HepG2 (cell line): ENCODE data around the gene SNRNP25. TPM values are rescaled to one million over a fixed set of nuclear protein-coding genes. Genes with fewer than 3 reads are reported as not detected.
A peak's percentile ranks its signal among the peaks of the same experiment; 100 is the strongest.

Source experiments
- ATAC-seq: fragments of 200-7000 bp; cut with Tn5 transposase; 3 replicates; pipeline ENCODE4 v1.9.1; 2020; ENCODE audit warnings: mild to moderate bottlenecking, moderate library complexity
- BruUV-seq: library from RNA; stranded (reverse); fragments of 400-500 nt; replicated peaks from 2 replicates; lab custom pipeline; 2021; lab: Mats Ljungman, UMichigan
- CTCF ChIA-PET: fragments of 300-600 bp; formaldehyde crosslinking; extraction: SDS; loops from one replicate; lab custom pipeline; 2021; ENCODE audit warnings: low total read pairs, inconsistent platforms, low intra/inter-chr PET ratio; lab: Yijun Ruan, JAX
- POLR2A ChIA-PET: fragments of 350-600 bp; sonication (Branson Sonifier 250); formaldehyde crosslinking; loops from one replicate; lab custom pipeline; 2020; ENCODE audit warnings: antibody characterized with exemption, inconsistent platforms; lab: Yijun Ruan, JAX
- DNase-seq: peaks from one replicate; pipeline ENCODE4 v3.0.0-alpha.2; 2015; ENCODE audit warnings: low spot score
- FAIRE-seq: peaks from 3 replicates; lab custom pipeline; 2011; peaks lifted over from hg19 to GRCh38; lab: Jason Lieb, UNC
- H2AFZ ChIP-seq: one replicate; pipeline ENCODE4 v1.6.1; 2011; ENCODE audit warnings: low read length, inconsistent platforms
- H3K27ac ChIP-seq: fragments of 300-600 bp; 3 replicates; pipeline ENCODE4 v1.8.0; 2011; ENCODE audit warnings: mixed run types, mild to moderate bottlenecking, mixed read lengths, low read length, inconsistent platforms; ENCODE audit not compliant: insufficient read depth; ENCODE audit errors: extremely low read length
- H3K27me3 ChIP-seq, 2 experiments: fragments of 200-600 bp in 1 of 2; 2 replicates in 1 of 2; 3 replicates in 1 of 2; pipeline versions ENCODE4 v1.6.0 to v1.8.0; 2011; ENCODE audit warnings: low read length in 2 of 2, mild to moderate bottlenecking in 2 of 2, moderate library complexity in 2 of 2, inconsistent platforms in 1 of 2; ENCODE audit not compliant: insufficient read depth in 2 of 2, control insufficient read depth in 1 of 2
- H3K36me3 ChIP-seq, 2 experiments: fragments of 200-600 bp in 1 of 2; replicated peaks in 1 of 2; 2 replicates in 1 of 2; 3 replicates in 1 of 2; pipeline versions ENCODE4 v1.5.1 to v1.8.0; 2011; ENCODE audit warnings: low read length in 2 of 2, inconsistent platforms in 1 of 2; ENCODE audit not compliant: insufficient read depth in 2 of 2, control insufficient read depth in 1 of 2
- H3K4me1 ChIP-seq: 2 replicates; pipeline ENCODE4 v1.5.1; 2012; ENCODE audit warnings: low read length, inconsistent platforms; ENCODE audit not compliant: insufficient read depth
- H3K4me2 ChIP-seq: 2 replicates; pipeline ENCODE4 v1.6.0; 2011; ENCODE audit warnings: low read depth, low read length, inconsistent platforms
- H3K4me3 ChIP-seq, 3 experiments: fragments of 200-600 bp in 1 of 3; sonication (generic), shearing (Covaris generic) in 1 of 3; replicated peaks in 1 of 3; 2 replicates each; pipeline ENCODE4 v1.5.1; 2011 to 2016; ENCODE audit warnings: low read length in 3 of 3, inconsistent platforms in 2 of 3, low read depth in 2 of 3, mild to moderate bottlenecking in 2 of 3, control low read depth in 1 of 3, mixed read lengths in 1 of 3; ENCODE audit not compliant: insufficient read depth in 1 of 3
- H3K79me2 ChIP-seq: one replicate; pipeline ENCODE4 v1.6.1; 2011; ENCODE audit warnings: low read length, inconsistent platforms; ENCODE audit not compliant: insufficient read depth
- H3K9ac ChIP-seq: 2 replicates; pipeline ENCODE4 v1.6.0; 2011; ENCODE audit warnings: mild to moderate bottlenecking, low read depth, low read length, inconsistent platforms; ENCODE audit not compliant: insufficient read depth
- H3K9me3 ChIP-seq: 2 replicates; pipeline ENCODE4 v1.5.1; 2012; ENCODE audit warnings: mild to moderate bottlenecking, low read length
- H4K20me1 ChIP-seq: 2 replicates; pipeline ENCODE4 v1.6.0; 2011; ENCODE audit warnings: inconsistent platforms, mild to moderate bottlenecking, low read length, moderate library complexity; ENCODE audit not compliant: insufficient read depth
- ADNP ChIP-seq: sonication (generic); formaldehyde crosslinking; IDR thresholded peaks from 2 replicates; pipeline ENCODE4 v1.4.0; 2020; ENCODE audit warnings: missing genetic modification reagents
- AGO2 ChIP-seq: fragments of 200-400 bp; formaldehyde crosslinking; optimal IDR thresholded peaks from 2 replicates; pipeline ENCODE3; 2017; ENCODE audit warnings: mild to moderate bottlenecking, low read depth, low read length, moderate library complexity
- DNMT3B ChIP-seq: conservative IDR thresholded peaks from 2 replicates; pipeline ENCODE4 v1.6.1; 2016; ENCODE audit warnings: missing biosample characterization, control low read depth
- FOXP1 ChIP-seq, 2 experiments: fragments of 450-650 bp in 1 of 2; IDR thresholded peaks; 2 replicates each; pipeline ENCODE4 v1.6.1; 2017 to 2018; ENCODE audit warnings: antibody characterized with exemption in 1 of 2
- NONO ChIP-seq, 2 experiments: fragments of 450-650 bp in 1 of 2; sonication (generic) in 1 of 2; formaldehyde crosslinking in 1 of 2; IDR thresholded peaks in 1 of 2; conservative IDR thresholded peaks in 1 of 2; 2 replicates each; pipeline versions ENCODE4 v1.6.1 to v1.8.0; 2017 to 2022; ENCODE audit warnings: mild to moderate bottlenecking in 1 of 2, missing genetic modification reagents in 1 of 2, moderate library complexity in 1 of 2
- POLR2G ChIP-seq: fragments of 200-400 bp; formaldehyde crosslinking; IDR thresholded peaks from 2 replicates; pipeline ENCODE4 v1.6.1; 2018; ENCODE audit warnings: mild to moderate bottlenecking, low read depth, low read length, moderate library complexity
- RBFOX2 ChIP-seq: fragments of 200-400 bp; formaldehyde crosslinking; IDR thresholded peaks from 2 replicates; pipeline ENCODE4 v1.6.1; 2017; ENCODE audit warnings: low read depth, mild to moderate bottlenecking, low read length
- ZNF546 ChIP-seq: sonication (generic); formaldehyde crosslinking; conservative IDR thresholded peaks from 2 replicates; pipeline ENCODE4 v1.8.1; 2023; ENCODE audit warnings: mild to moderate bottlenecking, missing genetic modification reagents
- WGBS: methylation state at CpG from one replicate; pipeline ENCODE4 v1.1.6; 2017; ENCODE audit warnings: low lambda C conversion rate; 5-methylcytosine and 5-hydroxymethylcytosine counted together
- in situ Hi-C: cut with HindIII; loops from 2 replicates; pipeline ENCODE4 v1.10.0; 2017; ENCODE audit warnings: low pct_unique_long_range_greater_than_20kb; ENCODE audit not compliant: extremely low pct_ligation_motif_present
- intact Hi-C: fragments of 100-400 bp; cut with micrococcal nuclease; formaldehyde crosslinking; loops from one replicate; pipeline ENCODE4 v1.10.0; 2022; ENCODE audit not compliant: unreplicated experiment
- polyA plus RNA-seq, 8 experiments: library from polyadenylated mRNA; depleted of rRNA in 3 of 8; stranded (reverse) in 7 of 8; unstranded in 1 of 8; fragments of >200 nt; fragmentation: Illumina TruSeq in 4 of 8; extraction: Trizol in 4 of 8; gene quantifications; 2 replicates each; pipeline versions ENCODE4 v1.2.1 to v1.2.3, GENCODE V29; 2011 to 2016; ENCODE audit warnings: low read depth in 4 of 8, missing spikeins in 1 of 8, mixed read lengths in 1 of 8; ENCODE audit not compliant: insufficient read depth in 1 of 8
- total RNA-seq, 5 experiments: library from RNA; depleted of rRNA; stranded (reverse); fragments of >200 nt; fragmentation: Illumina TruSeq; extraction: Trizol; gene quantifications; 2 replicates each; pipeline ENCODE4 v1.2.3, GENCODE V29; 2016; ENCODE audit warnings: low read depth in 1 of 5
- TF ChIP-seq, protein P1 (sequence below): IDR thresholded peaks from 2 replicates; pipeline ENCODE4 v1.6.1; 2016

The SNRNP25 gene
- total and polyA plus RNA-seq, 2 of the 13 experiments (the other 11 are each of a cell fraction or from before 2014, with no cell fraction given), result 34.1 to 97.4 TPM

DNA sequence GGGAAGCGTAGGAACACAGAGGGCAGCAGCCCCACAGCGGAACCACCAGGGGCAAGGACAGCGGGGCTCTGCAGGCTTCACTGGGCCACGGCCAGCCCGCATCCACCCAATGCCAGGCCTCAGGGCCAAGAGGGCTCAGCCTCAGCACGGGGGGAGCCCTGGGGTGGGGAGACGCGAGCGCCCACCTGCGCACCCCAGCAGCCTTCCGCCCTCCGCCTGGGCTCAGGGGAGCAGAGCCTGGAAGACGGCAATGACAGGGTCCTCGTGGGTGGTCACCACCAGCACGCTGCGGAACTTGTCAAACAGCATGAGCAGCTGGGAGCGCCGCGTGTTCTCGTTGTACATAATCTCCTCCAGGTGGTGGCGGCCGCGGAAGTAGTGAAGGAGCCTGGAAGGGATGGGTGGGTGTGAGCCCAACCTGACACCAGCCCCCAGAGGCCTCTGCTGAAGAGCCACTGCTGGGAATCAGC is 32.9 kb downstream of the SNRNP25 start:
- Histone ChIP-seq H4K20me1 (no peaks in the 10 kb centered on the region), H3K79me2 (no peaks in the 10 kb centered on the region), H3K9ac (no peak overlapping the region), H3K4me3 (no peak overlapping the region), H3K4me1 (no peaks in the 10 kb centered on the region), H3K4me2 (no peak overlapping the region), H3K27me3 (no peaks in the 10 kb centered on the region), H2AFZ (no peak overlapping the region), H3K36me3 (peaks cover 18 to 29% of the 10 kb centered on the region in 2 experiments; a peak in 4 of 5 replicates), H3K9me3 (no peaks in the 10 kb centered on the region), H3K27ac (no peak overlapping the region)
- FAIRE-seq (no peak), ATAC-seq (no peak), DNase-seq (no peak)
- 98% methylated on average over 11 of the region's 23 CpGs for WGBS
- BruUV-seq, result no TSS peak
- POLR2A ChIA-PET, result no interaction called here
- intact Hi-C loops, result no loop called here
- CTCF ChIA-PET, result no interaction called here
- TF ChIP-seq AGO2 (peak; percentile 74), ADNP (CRISPR knock-in tag) (no peak), POLR2G (peak; percentile 12; the same call in 1 of the 2 replicates), NONO (IDR thresholded peaks at IDR 0.05) (no peak), NONO (CRISPR knock-in tag; conservative IDR thresholded peaks at IDR 0.05) (no peak), FOXP1 (IDR thresholded peaks at IDR 0.05) (no peak), FOXP1 (CRISPR knock-in tag; IDR thresholded peaks at IDR 0.05) (no peak), RBFOX2 (peak; percentile 73), DNMT3B (CRISPR knock-in tag) (no peak), ZNF546 (no peak)
- TF ChIP-seq, protein P1, sequence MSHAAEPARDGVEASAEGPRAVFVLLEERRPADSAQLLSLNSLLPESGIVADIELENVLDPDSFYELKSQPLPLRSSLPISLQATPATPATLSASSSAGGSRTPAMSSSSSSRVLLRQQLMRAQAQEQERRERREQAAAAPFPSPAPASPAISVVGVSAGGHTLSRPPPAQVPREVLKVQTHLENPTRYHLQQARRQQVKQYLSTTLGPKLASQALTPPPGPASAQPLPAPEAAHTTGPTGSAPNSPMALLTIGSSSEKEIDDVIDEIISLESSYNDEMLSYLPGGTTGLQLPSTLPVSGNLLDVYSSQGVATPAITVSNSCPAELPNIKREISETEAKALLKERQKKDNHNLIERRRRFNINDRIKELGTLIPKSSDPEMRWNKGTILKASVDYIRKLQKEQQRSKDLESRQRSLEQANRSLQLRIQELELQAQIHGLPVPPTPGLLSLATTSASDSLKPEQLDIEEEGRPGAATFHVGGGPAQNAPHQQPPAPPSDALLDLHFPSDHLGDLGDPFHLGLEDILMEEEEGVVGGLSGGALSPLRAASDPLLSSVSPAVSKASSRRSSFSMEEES (CRISPR knock-in tag), result no peak
- in situ Hi-C loops, result no loop called here
